GM18951 (cell line): ENCODE data around the gene DENND2D.

Experiments used
- POLR2A ChIP-seq: IDR thresholded peaks from 4 replicates; pipeline ENCODE4 v1.6.1; 2011; ENCODE audit warnings: mild to moderate bottlenecking; ENCODE audit not compliant: insufficient read length, insufficient read depth; ENCODE audit errors: extremely low read depth
- in situ Hi-C: fragments of 300-500 bp; cut with MboI; formaldehyde crosslinking; loops from one replicate; pipeline ENCODE4 v1.12.0; 2022; ENCODE audit warnings: low sequenced_read_pairs, mixed read lengths, inconsistent platforms; ENCODE audit not compliant: unreplicated experiment

The DENND2D gene

DNA sequence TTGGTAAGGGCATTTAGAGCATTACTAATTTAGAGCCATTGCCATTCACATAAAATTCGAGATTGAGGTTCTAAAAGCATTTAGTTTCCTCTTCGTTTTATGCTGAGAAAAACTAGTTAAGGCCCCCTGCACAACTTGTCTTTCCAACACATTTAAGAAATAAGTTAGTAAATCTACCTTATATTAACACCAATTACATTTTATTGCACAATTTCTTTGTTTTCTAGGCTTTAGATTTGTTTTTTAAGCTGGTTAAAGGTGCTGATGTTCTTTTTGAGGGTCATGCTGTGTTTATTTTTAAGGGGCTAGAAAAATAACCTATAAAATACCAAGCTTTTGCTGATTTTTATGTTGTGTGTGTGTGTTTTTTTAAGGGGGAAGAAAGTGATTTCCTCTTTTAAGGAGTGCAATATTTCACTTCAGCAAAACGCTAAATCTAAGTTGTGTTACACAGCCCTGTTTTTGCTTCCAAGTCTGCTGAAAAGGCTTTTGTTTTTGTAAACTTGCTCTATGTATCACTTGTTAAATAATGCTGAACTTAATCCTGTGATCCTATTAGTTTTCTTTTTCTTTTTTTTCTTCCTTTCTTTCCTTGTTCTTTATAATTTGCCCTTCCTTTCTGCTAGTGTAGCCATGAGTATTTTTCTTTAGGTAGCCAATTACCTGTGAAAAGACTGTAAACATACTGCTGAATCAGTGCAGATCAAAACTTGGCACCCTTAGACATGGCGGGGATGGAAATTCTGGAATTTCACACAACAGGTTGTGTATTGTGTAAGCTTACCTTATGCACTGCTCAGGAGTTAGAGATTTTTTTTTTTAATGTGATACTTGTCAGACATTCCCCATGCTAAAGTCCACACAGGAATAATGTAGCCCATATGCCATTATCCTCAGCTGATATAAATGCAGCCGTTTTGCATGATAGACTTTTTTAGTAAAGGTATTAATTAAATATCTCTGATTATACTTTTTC, 58.9 kb downstream of the DENND2D start:
- no peak for TF ChIP-seq POLR2A
- in situ Hi-C loops, result no loop called here

DNA sequence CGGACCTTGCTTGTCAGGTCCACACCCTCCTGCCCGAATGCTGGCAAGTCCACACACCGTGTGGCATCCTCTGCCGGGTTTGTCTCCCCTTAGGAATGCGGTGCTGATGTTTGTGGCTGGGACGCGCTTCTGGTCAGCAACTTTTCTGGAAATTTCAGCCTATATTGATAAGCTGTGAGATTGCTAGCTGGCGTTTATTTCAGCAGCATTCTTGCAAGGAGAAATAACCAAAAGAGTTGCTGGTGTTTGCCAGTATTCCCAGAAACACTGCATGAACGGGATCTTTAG, 59.8 kb downstream of the DENND2D start:
- TF ChIP-seq POLR2A, result no peak
- in situ Hi-C loops, result no loop called here

DNA sequence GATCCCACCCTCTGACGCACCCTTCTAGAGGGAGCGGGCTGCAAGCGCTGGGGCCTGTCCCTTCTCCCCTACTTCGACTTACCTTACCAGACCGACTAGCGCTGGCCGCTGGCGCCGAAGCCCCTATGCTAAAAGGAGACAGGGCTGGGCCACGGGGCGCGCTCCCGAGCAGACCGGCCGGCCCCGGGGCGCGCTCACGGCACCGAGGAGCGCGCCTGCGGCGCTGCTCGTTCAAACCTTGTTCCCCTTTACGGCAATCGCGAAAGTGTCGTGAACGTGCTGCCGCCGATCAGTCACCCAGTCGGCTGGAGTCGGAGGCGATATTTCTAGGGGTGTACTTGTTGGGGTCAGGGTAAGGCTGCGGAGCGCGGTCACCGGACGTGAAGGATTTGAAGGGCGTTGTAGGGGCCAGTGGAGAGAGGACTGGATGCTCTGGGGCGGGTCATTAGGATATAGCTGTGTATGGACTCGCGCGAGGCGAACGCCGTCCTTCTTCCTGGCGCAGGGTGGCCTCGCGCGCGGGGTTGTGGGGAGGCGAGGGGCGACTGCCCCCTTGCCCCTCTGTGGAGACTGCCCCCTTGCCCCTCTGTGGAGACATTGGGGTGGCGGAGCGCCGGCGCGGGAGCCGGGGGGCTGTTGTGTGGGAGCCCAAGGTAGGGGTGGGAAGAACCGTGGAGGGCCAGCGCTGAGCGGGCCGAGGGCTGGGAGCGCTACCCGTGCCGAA, 60.3 kb downstream of the DENND2D start, which contains the start of the genes CEPT1 and DRAM2:
Gene CEPT1, plus strand, starts transcription at position 268 of the 724 bp plus-strand sequence. CDS start 7,492 bp downstream, outside the sequence.
Gene DRAM2, minus strand, starts transcription at position 138 of the 724 bp plus-strand sequence. CDS start 8,539 bp downstream, outside the sequence.
- peak; percentile 83 for TF ChIP-seq POLR2A
- in situ Hi-C loops, result no loop called here

DNA sequence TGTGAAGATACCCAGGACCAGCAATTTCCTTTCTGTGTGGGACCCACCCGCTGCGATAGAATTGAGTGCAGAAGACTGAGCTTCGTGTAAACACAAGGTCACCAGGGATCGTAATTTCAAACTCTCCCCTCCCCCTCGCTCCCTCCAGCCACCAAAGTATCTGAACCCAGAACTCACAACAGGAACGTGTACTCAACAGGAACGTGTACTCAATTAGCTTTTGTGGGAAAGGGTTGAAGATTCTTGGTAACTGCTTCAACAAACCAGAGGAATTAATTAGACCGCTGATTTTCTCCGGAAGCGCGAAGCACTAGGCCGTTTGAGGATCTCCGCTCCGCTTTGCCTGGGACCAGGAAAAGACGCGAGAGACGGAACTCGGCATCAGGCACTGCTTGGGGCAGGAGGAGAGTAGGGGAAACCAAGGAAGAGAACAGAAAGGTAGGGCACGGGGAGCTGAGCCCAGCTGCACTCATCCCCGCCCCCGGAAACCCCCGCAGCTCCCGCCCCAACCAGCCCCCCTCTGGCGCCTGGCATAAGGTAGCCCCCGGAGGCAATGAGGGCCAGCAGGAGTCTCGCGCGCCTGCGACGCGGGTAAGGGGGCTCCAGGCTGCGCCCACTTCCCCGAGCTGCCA, 61.0 kb downstream of the DENND2D start:
- no peak for TF ChIP-seq POLR2A
- in situ Hi-C loops, result no loop called here
